HEK293 (cell line): ENCODE results near the gene MGAT4C.

Experiments used
- CTCF ChIA-PET: fragments of 350-600 bp; formaldehyde crosslinking; extraction: SDS; loops from one replicate; lab custom pipeline; 2021; ENCODE audit warnings: antibody characterized with exemption; lab: Yijun Ruan, JAX
- POLR2A ChIA-PET: fragments of 300-600 bp; formaldehyde crosslinking; extraction: SDS; loops from one replicate; lab custom pipeline; 2020; ENCODE audit warnings: antibody characterized with exemption, inconsistent platforms; lab: Yijun Ruan, JAX
- H3K27ac ChIP-seq: fragments of 200-500 bp; sonication (Bioruptor generic); 2 replicates; pipeline ENCODE4 v1.5.1; 2014; ENCODE audit warnings: low read depth, low read length, control low read depth, inconsistent platforms; ENCODE audit errors: extremely low read depth
- H3K36me3 ChIP-seq, 2 experiments: fragments of 200-500 bp in 1 of 2; sonication (Bioruptor generic) in 1 of 2; 1 replicate in 1 of 2; 2 replicates in 1 of 2; pipeline ENCODE4 v1.5.1; 2014 to 2017; ENCODE audit warnings: inconsistent platforms in 2 of 2, low read length in 2 of 2; ENCODE audit not compliant: control insufficient read depth in 2 of 2, insufficient read depth in 1 of 2
- H3K4me1 ChIP-seq: fragments of 200-500 bp; sonication (Bioruptor generic); 2 replicates; pipeline ENCODE4 v1.5.1; 2014; ENCODE audit warnings: mild to moderate bottlenecking, low read length, inconsistent platforms; ENCODE audit not compliant: control insufficient read depth, insufficient read depth
- H3K4me3 ChIP-seq: 2 replicates; pipeline ENCODE4 v1.5.1; 2011; ENCODE audit warnings: low read depth, mild to moderate bottlenecking, control low read depth, low read length, moderate library complexity
- H3K9me3 ChIP-seq: fragments of 200-500 bp; sonication (Bioruptor generic); 2 replicates; pipeline ENCODE4 v1.5.1; 2014; ENCODE audit warnings: low read depth, low read length, inconsistent platforms; ENCODE audit not compliant: control insufficient read depth, insufficient read depth
- FEZF1 ChIP-seq: fragments of 450-650 bp; formaldehyde crosslinking; IDR thresholded peaks from 2 replicates; pipeline ENCODE4 v1.5.1; 2016; ENCODE audit warnings: missing biosample characterization, missing genetic modification characterization
- GLI2 ChIP-seq: fragments of 450-650 bp; formaldehyde crosslinking; IDR thresholded peaks from 2 replicates; pipeline ENCODE4; 2017; ENCODE audit warnings: missing biosample characterization, missing genetic modification characterization, low read depth, borderline replicate concordance
- GLI4 ChIP-seq: fragments of 450-650 bp; formaldehyde crosslinking; IDR thresholded peaks from 2 replicates; pipeline ENCODE4 v1.5.1; 2016; ENCODE audit warnings: missing biosample characterization, missing genetic modification characterization
- MEIS1 ChIP-seq: sonication (generic); formaldehyde crosslinking; IDR thresholded peaks from 2 replicates; pipeline ENCODE4 v1.8.1; 2022; ENCODE audit warnings: missing genetic modification reagents, mild to moderate bottlenecking, borderline replicate concordance
- SALL2 ChIP-seq: fragments of 450-650 bp; formaldehyde crosslinking; IDR thresholded peaks from 2 replicates; pipeline ENCODE4 v1.5.0; 2017; ENCODE audit warnings: missing biosample characterization, mild to moderate bottlenecking, missing genetic modification characterization, borderline replicate concordance
- ZBTB21 ChIP-seq: fragments of 450-650 bp; formaldehyde crosslinking; IDR thresholded peaks from 2 replicates; pipeline ENCODE4 v1.5.1; 2017; ENCODE audit warnings: missing biosample characterization, missing genetic modification characterization
- ZFP41 ChIP-seq: fragments of 450-650 bp; formaldehyde crosslinking; IDR thresholded peaks from 2 replicates; pipeline ENCODE4 v1.5.1; 2016; ENCODE audit warnings: missing biosample characterization, missing genetic modification characterization, borderline replicate concordance
- ZNF112 ChIP-seq: fragments of 450-650 bp; formaldehyde crosslinking; IDR thresholded peaks from 2 replicates; pipeline ENCODE4 v1.5.0; 2017; ENCODE audit warnings: missing biosample characterization, missing genetic modification characterization
- ZNF202 ChIP-seq: fragments of 450-650 bp; formaldehyde crosslinking; IDR thresholded peaks from 2 replicates; pipeline ENCODE4 v1.5.1; 2016; ENCODE audit warnings: missing biosample characterization, missing genetic modification characterization, borderline replicate concordance
- ZNF221 ChIP-seq: fragments of 450-650 bp; formaldehyde crosslinking; IDR thresholded peaks from 2 replicates; pipeline ENCODE4 v1.5.1; 2017; ENCODE audit warnings: missing biosample characterization, missing genetic modification characterization, borderline replicate concordance
- ZNF292 ChIP-seq: fragments of 450-650 bp; formaldehyde crosslinking; IDR thresholded peaks from 2 replicates; pipeline ENCODE4 v1.5.1; 2016; ENCODE audit warnings: low read depth, missing biosample characterization, missing genetic modification characterization, borderline replicate concordance
- ZNF341 ChIP-seq: fragments of 450-650 bp; formaldehyde crosslinking; IDR thresholded peaks from 2 replicates; pipeline ENCODE4; 2016; ENCODE audit warnings: low read depth, missing biosample characterization, missing genetic modification characterization
- ZNF350 ChIP-seq: fragments of 450-650 bp; formaldehyde crosslinking; IDR thresholded peaks from 2 replicates; pipeline ENCODE4 v1.5.0; 2017; ENCODE audit warnings: missing biosample characterization, mild to moderate bottlenecking, missing genetic modification characterization
- ZNF354C ChIP-seq: fragments of 450-650 bp; formaldehyde crosslinking; IDR thresholded peaks from 2 replicates; pipeline ENCODE4 v1.5.1; 2016; ENCODE audit warnings: missing biosample characterization, missing genetic modification characterization, low read depth, borderline replicate concordance
- ZNF391 ChIP-seq: fragments of 450-650 bp; formaldehyde crosslinking; IDR thresholded peaks from 2 replicates; pipeline ENCODE4 v1.5.1; 2016; ENCODE audit warnings: low read depth, missing biosample characterization, missing genetic modification characterization, borderline replicate concordance
- ZNF404 ChIP-seq: fragments of 450-650 bp; formaldehyde crosslinking; IDR thresholded peaks from 2 replicates; pipeline ENCODE4 v1.5.1; 2017; ENCODE audit warnings: missing biosample characterization, missing genetic modification characterization
- ZNF529 ChIP-seq: fragments of 450-650 bp; formaldehyde crosslinking; IDR thresholded peaks from 2 replicates; pipeline ENCODE4 v1.5.1; 2017; ENCODE audit warnings: missing genetic modification characterization, missing biosample characterization; ENCODE audit not compliant: insufficient replicate concordance
- ZNF664 ChIP-seq: fragments of 450-650 bp; formaldehyde crosslinking; IDR thresholded peaks from 2 replicates; pipeline ENCODE4 v1.5.1; 2016; ENCODE audit warnings: missing biosample characterization, missing genetic modification characterization
- ZNF707 ChIP-seq: fragments of 450-650 bp; formaldehyde crosslinking; IDR thresholded peaks from 2 replicates; pipeline ENCODE4 v1.5.1; 2016; ENCODE audit warnings: missing biosample characterization, missing genetic modification characterization
- TF ChIP-seq, protein P1 (sequence below): fragments of 450-650 bp; formaldehyde crosslinking; optimal IDR thresholded peaks from 2 replicates; pipeline ENCODE3; 2016; ENCODE audit warnings: missing biosample characterization, mild to moderate bottlenecking, missing genetic modification characterization
- TF ChIP-seq, protein P2 (sequence below): fragments of 450-650 bp; IDR thresholded peaks from 2 replicates; pipeline ENCODE4 v1.5.1; 2018; ENCODE audit warnings: missing biosample characterization, missing genetic modification characterization
- TF ChIP-seq, protein P3 (sequence below): fragments of 450-650 bp; formaldehyde crosslinking; IDR thresholded peaks from 2 replicates; pipeline ENCODE4 v1.5.1; 2016; ENCODE audit warnings: missing biosample characterization, missing genetic modification characterization, borderline replicate concordance
- TF ChIP-seq, protein P4 (sequence below): fragments of 450-650 bp; formaldehyde crosslinking; IDR thresholded peaks from 2 replicates; pipeline ENCODE4 v1.5.1; 2016; ENCODE audit warnings: missing biosample characterization, missing genetic modification characterization

Gene MGAT4C

GRCh38 chr12:86230516-86231146 is 25.6 kb downstream of the MGAT4C start:
- Histone ChIP-seq H3K4me1 (no peaks in the 10 kb centered on the region), H3K27ac (no peak overlapping the region), H3K4me3 (no peak overlapping the region), H3K9me3 (no peaks in the 10 kb centered on the region), H3K36me3 (no peaks in the 10 kb centered on the region)
- TF ChIP-seq ZNF664 (tag by site-specific recombination) (no peak), ZNF202 (tag by site-specific recombination) (no peak), ZNF707 (tag by site-specific recombination) (no peak), ZNF112 (no peak), MEIS1 (CRISPR knock-in tag) (no peak), GLI4 (tag by site-specific recombination) (no peak), ZNF350 (tag by site-specific recombination) (no peak)
- TF ChIP-seq, protein P1, sequence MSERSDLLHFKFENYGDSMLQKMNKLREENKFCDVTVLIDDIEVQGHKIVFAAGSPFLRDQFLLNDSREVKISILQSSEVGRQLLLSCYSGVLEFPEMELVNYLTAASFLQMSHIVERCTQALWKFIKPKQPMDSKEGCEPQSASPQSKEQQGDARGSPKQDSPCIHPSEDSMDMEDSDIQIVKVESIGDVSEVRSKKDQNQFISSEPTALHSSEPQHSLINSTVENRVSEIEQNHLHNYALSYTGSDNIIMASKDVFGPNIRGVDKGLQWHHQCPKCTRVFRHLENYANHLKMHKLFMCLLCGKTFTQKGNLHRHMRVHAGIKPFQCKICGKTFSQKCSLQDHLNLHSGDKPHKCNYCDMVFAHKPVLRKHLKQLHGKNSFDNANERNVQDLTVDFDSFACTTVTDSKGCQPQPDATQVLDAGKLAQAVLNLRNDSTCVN (tag by site-specific recombination), result no peak
- POLR2A ChIA-PET, result no interaction called here
- CTCF ChIA-PET, result no interaction called here

DNA sequence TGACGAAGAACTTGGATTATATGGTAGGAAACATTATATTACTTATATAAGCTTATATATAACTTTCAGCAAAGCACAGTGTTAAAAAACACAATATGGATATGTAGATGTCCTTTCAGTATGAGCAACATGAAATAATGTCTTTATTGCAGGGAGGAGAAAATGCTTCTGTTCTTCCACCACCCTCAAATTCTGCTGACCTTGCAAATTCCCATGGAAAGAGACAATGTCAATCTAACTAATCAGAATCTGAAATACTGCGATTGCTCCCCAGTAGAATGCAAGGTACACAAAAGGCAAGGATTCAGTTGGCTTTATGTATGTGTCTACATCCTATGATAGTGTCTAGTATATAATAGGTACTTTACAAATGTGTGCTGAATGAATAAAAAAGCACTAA is 26.4 kb downstream of the MGAT4C start:
- Histone ChIP-seq H3K9me3 (no peaks in the 10 kb centered on the region), H3K4me1 (no peaks in the 10 kb centered on the region), H3K27ac (no peak overlapping the region), H3K36me3 (no peaks in the 10 kb centered on the region), H3K4me3 (no peak overlapping the region)
- ChIA-PET CTCF (no interaction called here), POLR2A (no interaction called here)
- TF ChIP-seq, protein P2, sequence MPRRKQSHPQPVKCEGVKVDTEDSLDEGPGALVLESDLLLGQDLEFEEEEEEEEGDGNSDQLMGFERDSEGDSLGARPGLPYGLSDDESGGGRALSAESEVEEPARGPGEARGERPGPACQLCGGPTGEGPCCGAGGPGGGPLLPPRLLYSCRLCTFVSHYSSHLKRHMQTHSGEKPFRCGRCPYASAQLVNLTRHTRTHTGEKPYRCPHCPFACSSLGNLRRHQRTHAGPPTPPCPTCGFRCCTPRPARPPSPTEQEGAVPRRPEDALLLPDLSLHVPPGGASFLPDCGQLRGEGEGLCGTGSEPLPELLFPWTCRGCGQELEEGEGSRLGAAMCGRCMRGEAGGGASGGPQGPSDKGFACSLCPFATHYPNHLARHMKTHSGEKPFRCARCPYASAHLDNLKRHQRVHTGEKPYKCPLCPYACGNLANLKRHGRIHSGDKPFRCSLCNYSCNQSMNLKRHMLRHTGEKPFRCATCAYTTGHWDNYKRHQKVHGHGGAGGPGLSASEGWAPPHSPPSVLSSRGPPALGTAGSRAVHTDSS, result no peak
- TF ChIP-seq ZNF292 (no peak), ZFP41 (no peak), ZNF221 (tag by site-specific recombination) (no peak), ZBTB21 (tag by site-specific recombination) (no peak), SALL2 (no peak), ZNF404 (tag by site-specific recombination) (no peak), ZNF354C (tag by site-specific recombination) (no peak), ZNF341 (no peak)
- TF ChIP-seq, all 188 proteins: peak for 0

DNA sequence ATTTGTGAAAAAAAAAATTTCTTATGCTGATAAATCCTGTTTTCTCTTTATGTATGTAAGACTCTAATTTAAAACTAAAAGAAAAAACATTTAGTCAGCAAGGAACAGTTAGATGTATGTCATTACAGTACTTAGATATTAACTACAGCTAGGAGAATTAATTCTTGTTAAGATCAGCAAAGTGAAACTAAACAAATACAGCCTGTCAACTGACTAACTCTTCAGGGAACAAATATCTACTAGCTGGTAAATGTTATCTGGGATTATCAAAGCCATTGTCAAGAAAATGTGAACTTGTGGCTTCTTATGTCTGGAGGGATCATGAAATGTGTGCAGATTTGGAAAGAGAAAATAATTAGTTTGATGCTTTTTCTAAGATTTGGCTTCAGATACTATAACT is 27.5 kb downstream of the MGAT4C start:
- H3K4me3 ChIP-seq, result no peak overlapping the region
- CTCF ChIA-PET, result no interaction called here
- no peak for TF ChIP-seq GLI2
- TF ChIP-seq FEZF1 (tag by site-specific recombination), result no peak
- no peak for TF ChIP-seq ZNF529
- no peak for TF ChIP-seq ZNF391 (tag by site-specific recombination)
- TF ChIP-seq, protein P3, sequence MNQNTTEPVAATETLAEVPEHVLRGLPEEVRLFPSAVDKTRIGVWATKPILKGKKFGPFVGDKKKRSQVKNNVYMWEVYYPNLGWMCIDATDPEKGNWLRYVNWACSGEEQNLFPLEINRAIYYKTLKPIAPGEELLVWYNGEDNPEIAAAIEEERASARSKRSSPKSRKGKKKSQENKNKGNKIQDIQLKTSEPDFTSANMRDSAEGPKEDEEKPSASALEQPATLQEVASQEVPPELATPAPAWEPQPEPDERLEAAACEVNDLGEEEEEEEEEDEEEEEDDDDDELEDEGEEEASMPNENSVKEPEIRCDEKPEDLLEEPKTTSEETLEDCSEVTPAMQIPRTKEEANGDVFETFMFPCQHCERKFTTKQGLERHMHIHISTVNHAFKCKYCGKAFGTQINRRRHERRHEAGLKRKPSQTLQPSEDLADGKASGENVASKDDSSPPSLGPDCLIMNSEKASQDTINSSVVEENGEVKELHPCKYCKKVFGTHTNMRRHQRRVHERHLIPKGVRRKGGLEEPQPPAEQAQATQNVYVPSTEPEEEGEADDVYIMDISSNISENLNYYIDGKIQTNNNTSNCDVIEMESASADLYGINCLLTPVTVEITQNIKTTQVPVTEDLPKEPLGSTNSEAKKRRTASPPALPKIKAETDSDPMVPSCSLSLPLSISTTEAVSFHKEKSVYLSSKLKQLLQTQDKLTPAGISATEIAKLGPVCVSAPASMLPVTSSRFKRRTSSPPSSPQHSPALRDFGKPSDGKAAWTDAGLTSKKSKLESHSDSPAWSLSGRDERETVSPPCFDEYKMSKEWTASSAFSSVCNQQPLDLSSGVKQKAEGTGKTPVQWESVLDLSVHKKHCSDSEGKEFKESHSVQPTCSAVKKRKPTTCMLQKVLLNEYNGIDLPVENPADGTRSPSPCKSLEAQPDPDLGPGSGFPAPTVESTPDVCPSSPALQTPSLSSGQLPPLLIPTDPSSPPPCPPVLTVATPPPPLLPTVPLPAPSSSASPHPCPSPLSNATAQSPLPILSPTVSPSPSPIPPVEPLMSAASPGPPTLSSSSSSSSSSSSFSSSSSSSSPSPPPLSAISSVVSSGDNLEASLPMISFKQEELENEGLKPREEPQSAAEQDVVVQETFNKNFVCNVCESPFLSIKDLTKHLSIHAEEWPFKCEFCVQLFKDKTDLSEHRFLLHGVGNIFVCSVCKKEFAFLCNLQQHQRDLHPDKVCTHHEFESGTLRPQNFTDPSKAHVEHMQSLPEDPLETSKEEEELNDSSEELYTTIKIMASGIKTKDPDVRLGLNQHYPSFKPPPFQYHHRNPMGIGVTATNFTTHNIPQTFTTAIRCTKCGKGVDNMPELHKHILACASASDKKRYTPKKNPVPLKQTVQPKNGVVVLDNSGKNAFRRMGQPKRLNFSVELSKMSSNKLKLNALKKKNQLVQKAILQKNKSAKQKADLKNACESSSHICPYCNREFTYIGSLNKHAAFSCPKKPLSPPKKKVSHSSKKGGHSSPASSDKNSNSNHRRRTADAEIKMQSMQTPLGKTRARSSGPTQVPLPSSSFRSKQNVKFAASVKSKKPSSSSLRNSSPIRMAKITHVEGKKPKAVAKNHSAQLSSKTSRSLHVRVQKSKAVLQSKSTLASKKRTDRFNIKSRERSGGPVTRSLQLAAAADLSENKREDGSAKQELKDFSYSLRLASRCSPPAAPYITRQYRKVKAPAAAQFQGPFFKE, result no peak
- TF ChIP-seq, protein P4, sequence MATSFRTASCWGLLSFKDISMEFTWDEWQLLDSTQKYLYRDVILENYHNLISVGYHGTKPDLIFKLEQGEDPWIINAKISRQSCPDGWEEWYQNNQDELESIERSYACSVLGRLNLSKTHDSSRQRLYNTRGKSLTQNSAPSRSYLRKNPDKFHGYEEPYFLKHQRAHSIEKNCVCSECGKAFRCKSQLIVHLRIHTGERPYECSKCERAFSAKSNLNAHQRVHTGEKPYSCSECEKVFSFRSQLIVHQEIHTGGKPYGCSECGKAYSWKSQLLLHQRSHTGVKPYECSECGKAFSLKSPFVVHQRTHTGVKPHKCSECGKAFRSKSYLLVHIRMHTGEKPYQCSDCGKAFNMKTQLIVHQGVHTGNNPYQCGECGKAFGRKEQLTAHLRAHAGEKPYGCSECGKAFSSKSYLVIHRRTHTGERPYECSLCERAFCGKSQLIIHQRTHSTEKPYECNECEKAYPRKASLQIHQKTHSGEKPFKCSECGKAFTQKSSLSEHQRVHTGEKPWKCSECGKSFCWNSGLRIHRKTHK, result no peak

More for the DNA sequence above, 27.5 kb downstream of the MGAT4C start:
- Histone ChIP-seq H3K27ac (no peak overlapping the region), H3K4me1 (no peaks in the 10 kb centered on the region), H3K36me3 (no peaks in the 10 kb centered on the region), H3K9me3 (no peaks in the 10 kb centered on the region)
- POLR2A ChIA-PET, result no interaction called here
